Fibroblast of skin of scalp (primary cell): ENCODE measurements around the gene PALMD.
A peak's percentile ranks its signal among the peaks of the same experiment; 100 is the strongest.

Experiments used
- DNase-seq: peaks from one replicate; pipeline ENCODE4 v3.0.0-alpha.2; 2013

PALMD gene

GRCh38 chr1:99634971-99635624 lies 10.8 kb upstream of the PALMD start:
- peak; percentile 51 for DNase-seq

GRCh38 chr1:99635664-99636063 lies 10.2 kb upstream of the PALMD start:
- no peak for DNase-seq

- no peak for DNase-seq
These were observed 9.2 kb upstream of the PALMD start for GRCh38 chr1:99636647-99637175.

GRCh38 chr1:99638853-99639252 lies 7.1 kb upstream of the PALMD start:
- no peak for DNase-seq

GRCh38 chr1:99639408-99639807 lies 6.5 kb upstream of the PALMD start:
- no peak for DNase-seq

GRCh38 chr1:99639945-99640344 lies 6.0 kb upstream of the PALMD start:
- no peak for DNase-seq

- DNase-seq = no peak
These were observed 5.2 kb upstream of the PALMD start for GRCh38 chr1:99640672-99641071.

GRCh38 chr1:99641558-99641957 lies 4.4 kb upstream of the PALMD start:
- DNase-seq = no peak

- DNase-seq = no peak
These were observed 3.9 kb upstream of the PALMD start for GRCh38 chr1:99642053-99642452.

- DNase-seq = peak; percentile 86
These were observed 2.7 kb upstream of the PALMD start for GRCh38 chr1:99643021-99643779.

GRCh38 chr1:99644279-99645004 lies 1.5 kb upstream of the PALMD start:
- no peak for DNase-seq

GRCh38 chr1:99645203-99645602 lies 710 bp upstream of the PALMD start:
- no peak for DNase-seq

GRCh38 chr1:99646868-99647267 lies 955 bp downstream of the PALMD start:
- DNase-seq = no peak

- DNase-seq = no peak
These were observed 1.6 kb downstream of the PALMD start for GRCh38 chr1:99647490-99647889.

GRCh38 chr1:99648107-99648506 lies 2.2 kb downstream of the PALMD start:
- DNase-seq = no peak

- DNase-seq = no peak
These were observed 4.1 kb downstream of the PALMD start for GRCh38 chr1:99650030-99650429.

- DNase-seq = no peak
These were observed 5.0 kb downstream of the PALMD start for GRCh38 chr1:99650773-99651437.

GRCh38 chr1:99652881-99653281 lies 7.0 kb downstream of the PALMD start:
- no peak for DNase-seq

- DNase-seq = no peak
These were observed 9.5 kb downstream of the PALMD start for GRCh38 chr1:99655376-99655775.

- no peak for DNase-seq
These were observed 10.8 kb downstream of the PALMD start for GRCh38 chr1:99656701-99657100.

GRCh38 chr1:99657213-99658030 lies 11.5 kb downstream of the PALMD start:
- no peak for DNase-seq

- no peak for DNase-seq
These were observed 12.0 kb downstream of the PALMD start for GRCh38 chr1:99658031-99658290.
